Measurements from ENCODE around the gene GNAQ. TPM values are rescaled to one million over a fixed set of nuclear protein-coding genes. Genes with fewer than 3 reads are reported as not detected.

Gene GNAQ
- total and polyA plus RNA-seq, 2 donors, result 42.2 to 78.5 TPM

GRCh38 chr9:78044189-78044588 is 12.6 kb upstream of the GNAQ start:
- H3K4me3 ChIP-seq (ENCODE audit: low read depth, low read length), result no peak overlapping the region
- no peaks in the 10 kb centered on the region for H3K4me1 ChIP-seq (ENCODE audit: insufficient read depth)
- no peaks in the 10 kb centered on the region for H3K36me3 ChIP-seq (ENCODE audit: insufficient read depth)
- no peak overlapping the region for H3K27ac ChIP-seq (ENCODE audit: low read depth)
- no peak for DNase-seq (ENCODE audit: extremely low spot score)
- 90% methylated on average over 4 of the region's 4 CpGs for WGBS

GRCh38 chr9:78041971-78042370 is 10.4 kb upstream of the GNAQ start:
- no peak for DNase-seq (ENCODE audit: extremely low spot score)
- 94% methylated on average over 2 of the region's 2 CpGs for WGBS
- no peak overlapping the region for H3K27ac ChIP-seq (ENCODE audit: low read depth)
- H3K36me3 ChIP-seq (ENCODE audit: insufficient read depth), result no peaks in the 10 kb centered on the region
- no peaks in the 10 kb centered on the region for H3K4me1 ChIP-seq (ENCODE audit: insufficient read depth)
- H3K4me3 ChIP-seq (ENCODE audit: low read depth, low read length), result no peak overlapping the region

DNA sequence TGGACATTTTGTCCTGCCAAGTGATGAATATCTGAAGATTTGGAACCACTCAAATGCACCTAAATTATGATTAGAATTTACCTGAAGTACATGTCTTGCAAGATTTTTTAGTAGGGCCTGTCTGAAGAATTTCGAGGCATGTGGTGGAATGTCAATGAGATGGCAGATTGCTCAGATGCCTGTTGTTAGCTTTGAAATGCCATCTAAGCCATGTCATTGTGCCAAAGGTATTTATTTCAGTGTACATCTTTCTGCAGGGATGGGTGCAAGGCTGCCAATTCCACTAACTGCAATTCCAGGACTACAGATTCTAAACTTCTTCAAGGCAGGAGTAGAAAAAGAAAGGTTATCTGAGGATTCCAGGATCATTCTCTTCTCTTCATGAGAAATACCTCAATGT is 9.1 kb upstream of the GNAQ start:
- DNase-seq (ENCODE audit: extremely low spot score), result no peak
- no peak overlapping the region for H3K27ac ChIP-seq (ENCODE audit: low read depth)
- H3K36me3 ChIP-seq (ENCODE audit: insufficient read depth), result no peaks in the 10 kb centered on the region
- no peaks in the 10 kb centered on the region for H3K4me1 ChIP-seq (ENCODE audit: insufficient read depth)
- WGBS, result 90% methylated on average over 1 of the region's 1 CpG
- H3K4me3 ChIP-seq (ENCODE audit: low read depth, low read length), result no peak overlapping the region

- no peaks in the 10 kb centered on the region for H3K36me3 ChIP-seq (ENCODE audit: insufficient read depth)
- 77% methylated on average over 4 of the region's 4 CpGs for WGBS
- DNase-seq (ENCODE audit: extremely low spot score), result no peak
- H3K4me1 ChIP-seq (ENCODE audit: insufficient read depth), result no peaks in the 10 kb centered on the region
- no peak overlapping the region for H3K4me3 ChIP-seq (ENCODE audit: low read depth, low read length)
- H3K27ac ChIP-seq (ENCODE audit: low read depth), result no peak overlapping the region
These were observed 7.1 kb upstream of the GNAQ start for GRCh38 chr9:78038620-78039300.

DNA sequence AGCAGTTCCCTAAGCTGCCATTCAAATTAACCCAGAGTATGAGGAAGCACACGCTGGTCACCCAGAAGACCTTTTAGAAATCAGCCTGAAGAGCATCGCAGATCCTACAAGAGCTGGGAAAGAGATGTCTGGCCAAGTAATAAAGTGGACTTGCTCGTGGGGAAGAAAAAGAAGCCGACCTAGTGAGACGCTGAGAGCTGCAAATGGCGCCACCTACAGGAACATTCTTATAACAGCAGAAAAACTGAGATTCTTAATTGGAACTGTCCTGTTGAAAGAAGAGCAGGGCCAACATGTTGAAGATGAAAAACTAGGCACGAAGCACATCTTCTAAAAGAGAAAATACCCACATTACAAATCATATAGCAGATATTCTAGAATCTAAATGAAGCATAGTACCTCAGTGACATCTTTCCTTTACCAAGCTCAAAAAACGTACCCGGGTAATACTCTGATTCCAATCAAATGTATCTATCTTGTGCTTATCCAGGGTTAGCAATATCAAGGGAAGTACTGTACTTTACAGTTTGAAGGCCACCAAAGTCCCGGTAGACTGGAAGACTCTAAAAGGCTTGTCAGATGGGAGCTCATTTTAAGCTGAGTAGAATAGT is 3.9 kb upstream of the GNAQ start:
- H3K27ac ChIP-seq (ENCODE audit: low read depth), result no peak overlapping the region
- H3K4me3 ChIP-seq (ENCODE audit: low read depth, low read length), result no peak overlapping the region
- DNase-seq (ENCODE audit: extremely low spot score), result peak; percentile 78

GRCh38 chr9:78033870-78034269 is 2.3 kb upstream of the GNAQ start:
- WGBS, result 79% methylated on average over 2 of the region's 2 CpGs
- Histone ChIP-seq H3K4me1 (ENCODE audit: insufficient read depth) (no peaks in the 10 kb centered on the region), H3K4me3 (ENCODE audit: low read depth, low read length) (no peak overlapping the region), H3K36me3 (ENCODE audit: insufficient read depth) (no peaks in the 10 kb centered on the region), H3K27ac (ENCODE audit: low read depth) (no peak overlapping the region)
- DNase-seq (ENCODE audit: extremely low spot score), result no peak

More for the DNA sequence above, 3.9 kb upstream of the GNAQ start:
- 20% methylated on average over 10 of the region's 10 CpGs for WGBS
- Histone ChIP-seq H3K4me1 (ENCODE audit: insufficient read depth) (no peaks in the 10 kb centered on the region), H3K36me3 (ENCODE audit: insufficient read depth) (no peaks in the 10 kb centered on the region)

GRCh38 chr9:78032730-78033457 is 1.3 kb upstream of the GNAQ start:
- 42% methylated on average over 14 of the region's 14 CpGs for WGBS
- H3K4me1 ChIP-seq (ENCODE audit: insufficient read depth), result no peaks in the 10 kb centered on the region

DNA sequence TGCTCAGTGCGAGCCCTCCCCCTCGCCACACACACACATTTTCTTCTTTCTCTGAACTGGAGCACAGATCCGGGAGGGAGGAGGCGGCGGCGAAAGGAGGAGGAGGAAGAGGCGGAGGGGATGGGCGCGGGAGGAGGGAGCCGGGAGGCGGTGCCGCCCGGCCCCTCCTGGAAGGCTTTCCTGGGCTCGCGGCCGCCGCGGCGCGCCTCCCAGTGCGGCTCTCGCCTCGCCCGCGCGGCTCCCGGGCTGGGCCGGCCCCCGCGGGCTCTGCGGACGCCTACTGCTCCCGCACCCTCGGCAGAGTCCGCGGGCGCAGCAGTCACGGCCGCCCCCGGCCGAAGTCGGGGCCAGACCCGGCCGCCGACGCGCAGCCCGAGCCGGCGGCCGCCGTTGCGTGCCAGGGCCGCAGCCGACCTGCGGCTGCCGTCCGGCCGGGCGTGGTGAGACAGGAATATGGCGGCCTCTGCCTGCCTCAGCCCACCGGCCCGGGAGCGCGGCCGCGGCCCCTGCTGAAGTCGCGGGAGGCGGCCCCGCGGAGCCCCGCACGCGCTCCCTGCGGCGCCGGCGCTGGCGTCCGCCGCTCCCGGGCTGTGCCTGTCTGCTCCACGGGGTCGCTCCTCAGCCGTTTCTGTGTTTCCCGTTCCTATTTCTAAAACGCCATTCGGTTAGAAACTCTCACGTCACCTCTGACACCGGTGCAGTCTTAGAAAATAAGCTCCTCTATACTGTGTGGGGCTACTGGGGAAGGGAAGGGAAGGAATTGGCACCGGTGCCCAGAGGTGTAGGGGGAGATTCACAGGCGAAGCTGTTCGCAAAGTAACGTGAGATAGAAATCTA is 500 bp upstream of the GNAQ start:
- under 1% methylated on average over 93 of the region's 95 CpGs for WGBS
- H3K4me1 ChIP-seq (ENCODE audit: insufficient read depth), result no peaks in the 10 kb centered on the region

More at GRCh38 chr9:78032730-78033457, 1.3 kb upstream of the GNAQ start:
- Histone ChIP-seq H3K4me3 (ENCODE audit: low read depth, low read length) (peak overlapping the region; percentile 89), H3K27ac (ENCODE audit: low read depth) (peak overlapping the region; percentile 97), H3K36me3 (ENCODE audit: insufficient read depth) (no peaks in the 10 kb centered on the region)
- no peak for DNase-seq (ENCODE audit: extremely low spot score)

GRCh38 chr9:78030553-78031443 is 813 bp downstream of the GNAQ start:
- whole genome bisulfite sequencing, result 1% methylated on average over 89 of the region's 91 CpGs
- Histone ChIP-seq H3K36me3 (ENCODE audit: insufficient read depth) (no peaks in the 10 kb centered on the region), H3K4me3 (ENCODE audit: low read depth, low read length) (peak overlapping the region; percentile 89), H3K4me1 (ENCODE audit: insufficient read depth) (no peaks in the 10 kb centered on the region), H3K27ac (ENCODE audit: low read depth) (peak overlapping the region; percentile 91)
- no peak for DNase-seq (ENCODE audit: extremely low spot score)

More for the DNA sequence above, 500 bp upstream of the GNAQ start:
- peak; percentile 90 for DNase-seq (ENCODE audit: extremely low spot score)
- Histone ChIP-seq H3K4me3 (ENCODE audit: low read depth, low read length) (peak overlapping the region; percentile 89), H3K36me3 (ENCODE audit: insufficient read depth) (no peaks in the 10 kb centered on the region), H3K27ac (ENCODE audit: low read depth) (peak overlapping the region; percentile 97)

- H3K36me3 ChIP-seq (ENCODE audit: insufficient read depth), result no peaks in the 10 kb centered on the region
- H3K4me3 ChIP-seq (ENCODE audit: low read depth, low read length), result peak overlapping the region; percentile 89
- H3K4me1 ChIP-seq (ENCODE audit: insufficient read depth), result no peaks in the 10 kb centered on the region
- peak overlapping the region; percentile 91 for H3K27ac ChIP-seq (ENCODE audit: low read depth)
- WGBS, result 1% methylated on average over 8 of the region's 8 CpGs
- no peak for DNase-seq (ENCODE audit: extremely low spot score)
These were observed 1.4 kb downstream of the GNAQ start for GRCh38 chr9:78030296-78030552.

GRCh38 chr9:78029551-78030295 is 1.9 kb downstream of the GNAQ start:
- DNase-seq (ENCODE audit: extremely low spot score), result no peak
- H3K4me3 ChIP-seq (ENCODE audit: low read depth, low read length), result peak overlapping the region; percentile 89
- WGBS, result 3% methylated on average over 7 of the region's 7 CpGs

DNA sequence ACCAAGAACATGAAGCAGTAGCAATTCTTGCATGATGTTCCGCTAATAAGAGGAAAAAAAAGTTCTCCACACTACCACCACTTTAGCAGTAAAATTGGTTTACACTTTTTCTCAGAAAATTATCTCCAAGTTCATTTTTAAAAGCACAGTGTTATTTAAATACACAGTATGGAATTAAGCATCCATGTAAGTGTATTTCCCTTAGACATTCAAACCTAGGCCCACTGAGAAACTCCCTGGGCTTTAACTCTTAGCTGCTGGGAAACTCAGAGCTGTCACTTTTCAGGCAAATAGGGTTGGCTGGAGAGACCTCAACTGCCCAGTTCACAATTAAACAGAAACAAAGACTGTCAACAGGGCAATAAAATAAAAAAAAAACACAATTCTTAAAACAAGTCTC is 2.7 kb downstream of the GNAQ start:
- H3K27ac ChIP-seq (ENCODE audit: low read depth), result peak overlapping the region; percentile 38
- no peaks in the 10 kb centered on the region for H3K4me1 ChIP-seq (ENCODE audit: insufficient read depth)
- H3K4me3 ChIP-seq (ENCODE audit: low read depth, low read length), result peak overlapping the region; percentile 18
- WGBS, result 61% methylated on average over 1 of the region's 1 CpG
- DNase-seq (ENCODE audit: extremely low spot score), result no peak
- no peaks in the 10 kb centered on the region for H3K36me3 ChIP-seq (ENCODE audit: insufficient read depth)

More at GRCh38 chr9:78029551-78030295, 1.9 kb downstream of the GNAQ start:
- peak overlapping the region; percentile 91 for H3K27ac ChIP-seq (ENCODE audit: low read depth)
- no peaks in the 10 kb centered on the region for H3K4me1 ChIP-seq (ENCODE audit: insufficient read depth)
- H3K36me3 ChIP-seq (ENCODE audit: insufficient read depth), result no peaks in the 10 kb centered on the region
